Germinal center (tissue), 1 donor: ENCODE data around the gene MACROH2A1.
"Not testable (repeated sequence)": the region's sequence is repeated elsewhere in the genome, so short reads cannot be mapped to it uniquely, and the experiment has no call there.

Experiments used
- DNase-seq: peaks from one replicate; pipeline ENCODE4 v3.0.0; 2012; ENCODE audit warnings: mixed read lengths, low spot score

MACROH2A1 gene

GRCh38 chr5:135376961-135377624, 21.9 kb downstream of the MACROH2A1 start:
- DNase-seq = no peak

GRCh38 chr5:135375040-135375793, 23.8 kb downstream of the MACROH2A1 start:
- DNase-seq = no peak

- no peak for DNase-seq
Observed at GRCh38 chr5:135373736-135374515, 25.1 kb downstream of the MACROH2A1 start.

- no peak for DNase-seq
Observed at GRCh38 chr5:135372654-135373381, 26.2 kb downstream of the MACROH2A1 start.

- DNase-seq = no peak
Observed at GRCh38 chr5:135371622-135372232, 27.3 kb downstream of the MACROH2A1 start.

- DNase-seq = no peak
Observed at GRCh38 chr5:135369952-135370351, 29.1 kb downstream of the MACROH2A1 start.

- no peak for DNase-seq
Observed at GRCh38 chr5:135367554-135367953, 31.5 kb downstream of the MACROH2A1 start.

- no peak for DNase-seq
Observed at GRCh38 chr5:135367076-135367475, 32.0 kb downstream of the MACROH2A1 start.

GRCh38 chr5:135365281-135365680, 33.8 kb downstream of the MACROH2A1 start:
- DNase-seq = no peak

GRCh38 chr5:135364421-135365262, 34.4 kb downstream of the MACROH2A1 start:
- DNase-seq = no peak

GRCh38 chr5:135363342-135363741, 35.7 kb downstream of the MACROH2A1 start:
- DNase-seq = not testable (repeated sequence)

GRCh38 chr5:135362102-135362501, 36.9 kb downstream of the MACROH2A1 start:
- DNase-seq = no peak

- no peak for DNase-seq
Observed at GRCh38 chr5:135360278-135361274, 38.5 kb downstream of the MACROH2A1 start.

- DNase-seq = no peak
Observed at GRCh38 chr5:135359374-135360165, 39.5 kb downstream of the MACROH2A1 start.

- no peak for DNase-seq
Observed at GRCh38 chr5:135357685-135358084, 41.3 kb downstream of the MACROH2A1 start.

GRCh38 chr5:135356522-135357318, 42.3 kb downstream of the MACROH2A1 start:
- DNase-seq = no peak

GRCh38 chr5:135355169-135355568, 43.9 kb downstream of the MACROH2A1 start:
- DNase-seq = no peak
